T-helper 17 cell (primary cell): ENCODE data around the gene TRO. TPM values are rescaled to one million over a fixed set of nuclear protein-coding genes. Genes with fewer than 3 reads are reported as not detected.
A peak's percentile ranks its signal among the peaks of the same experiment; 100 is the strongest.

Experiments
- ATAC-seq: fragments of 150-1000 bp; cut with Tn5 transposase; 2 replicates; pipeline ENCODE4 v1.10.0; 2021; ENCODE audit warnings: mild to moderate bottlenecking, moderate library complexity
- DNase-seq, 3 donors: peaks; one replicate each; pipeline versions ENCODE4 v3.0.0 to v3.0.0-alpha.2; 2020 to 2021
- H3K9me3 ChIP-seq: one replicate; pipeline ENCODE4 v1.7.0; 2013; ENCODE audit warnings: low read length, mild to moderate bottlenecking; ENCODE audit not compliant: control insufficient read depth, poor library complexity, severe bottlenecking
- H3K27ac Mint-ChIP-seq: one replicate; pipeline ENCODE4 v1.8.0; 2022; ENCODE audit warnings: mild to moderate bottlenecking, moderate library complexity, mixed read lengths
- H3K27me3 Mint-ChIP-seq: one replicate; pipeline ENCODE4 v1.8.0; 2022; ENCODE audit warnings: mixed read lengths
- H3K36me3 Mint-ChIP-seq: one replicate; pipeline ENCODE4 v1.8.0; 2022; ENCODE audit warnings: low read depth, mixed read lengths
- H3K4me1 Mint-ChIP-seq: one replicate; pipeline ENCODE4 v1.8.0; 2022; ENCODE audit warnings: mild to moderate bottlenecking, mixed read lengths
- H3K4me3 Mint-ChIP-seq: one replicate; pipeline ENCODE4 v1.8.0; 2022; ENCODE audit warnings: mild to moderate bottlenecking, moderate library complexity, mixed read lengths
- total RNA-seq, 4 donors: library from RNA in 2 of 4; stranded (reverse) in 2 of 4; gene quantifications; one replicate each; pipeline ENCODE4 v1.2.3 and lab custom pipeline; 2022 to 2026

Gene TRO
- total RNA-seq, 2 donors from 2014 or later, result 0.39 to 1.4 TPM

DNA sequence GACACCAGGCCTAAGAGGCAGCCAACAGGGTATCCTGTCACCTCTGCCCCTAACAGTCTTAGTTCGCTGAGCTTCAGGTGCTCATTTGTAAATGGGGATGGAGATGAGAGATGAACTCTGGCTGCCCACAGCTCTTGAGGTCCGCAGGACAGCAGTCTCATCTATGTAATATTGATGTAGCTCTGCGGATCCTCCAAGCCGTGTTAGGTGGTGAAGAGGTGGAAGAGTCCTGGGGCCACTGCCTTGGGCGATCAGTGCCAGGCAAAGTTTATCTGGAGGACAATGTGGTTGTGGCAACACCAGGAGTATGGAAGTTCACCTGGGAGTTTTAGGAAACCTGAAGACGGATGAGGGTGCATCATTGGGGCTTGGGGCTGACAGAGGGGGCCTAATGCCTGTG, 13.4 kb downstream of the TRO start:
- no peak overlapping the region for H3K4me3 Mint-ChIP-seq
- no peaks in the 10 kb centered on the region for H3K27me3 Mint-ChIP-seq
- H3K36me3 Mint-ChIP-seq, result peaks cover under 1% of the 10 kb centered on the region
- no peaks in the 10 kb centered on the region for H3K4me1 Mint-ChIP-seq
- DNase-seq (no peak), ATAC-seq (no peak)
- no peak overlapping the region for H3K27ac Mint-ChIP-seq
- no peaks in the 10 kb centered on the region for H3K9me3 ChIP-seq

DNA sequence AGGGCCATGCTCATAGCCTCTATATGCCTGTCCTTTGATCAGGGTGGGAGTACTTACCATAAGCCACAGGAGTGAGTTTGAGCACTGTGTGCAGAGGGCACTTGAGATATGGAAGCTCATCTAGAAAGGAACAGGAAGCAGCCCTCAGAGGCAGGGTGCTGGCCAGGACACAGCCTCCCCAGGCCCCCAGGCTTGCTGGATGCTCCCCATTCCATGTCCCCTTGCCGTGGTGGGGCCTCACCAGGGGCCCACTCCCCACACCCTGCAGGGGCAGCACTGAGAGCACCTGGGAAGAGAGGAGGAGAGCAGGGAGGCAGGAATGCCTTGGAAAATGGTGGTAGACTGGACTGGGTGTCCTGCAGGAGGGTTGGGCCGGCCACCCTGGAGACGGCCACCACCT, 14.3 kb downstream of the TRO start:
- no peaks in the 10 kb centered on the region for H3K9me3 ChIP-seq
- ATAC-seq (no peak), DNase-seq (no peak)
- H3K4me1 Mint-ChIP-seq, result no peaks in the 10 kb centered on the region
- H3K36me3 Mint-ChIP-seq, result peaks cover 2% of the 10 kb centered on the region
- H3K27ac Mint-ChIP-seq, result no peak overlapping the region
- H3K4me3 Mint-ChIP-seq, result no peak overlapping the region
- no peaks in the 10 kb centered on the region for H3K27me3 Mint-ChIP-seq

DNA sequence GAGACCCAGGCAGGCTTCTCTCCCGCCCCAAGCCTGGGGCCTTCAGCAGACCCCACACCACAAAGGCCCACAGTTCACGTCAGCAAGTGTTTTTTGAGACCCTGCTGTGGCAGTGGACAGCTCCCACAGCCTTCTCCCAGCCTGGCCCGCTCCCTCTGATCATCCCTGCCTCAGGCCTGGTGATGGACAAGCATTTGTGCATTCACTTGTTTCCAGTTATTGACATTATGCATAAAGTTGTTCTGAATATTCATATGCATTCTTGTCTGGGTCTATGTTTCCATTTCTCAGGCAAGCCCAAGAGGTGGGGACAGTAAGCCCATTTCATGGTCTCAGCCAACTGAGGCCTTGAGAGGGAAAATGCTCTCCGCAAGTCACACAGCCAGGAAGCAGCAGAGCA, 14.7 kb downstream of the TRO start:
- no peaks in the 10 kb centered on the region for H3K9me3 ChIP-seq
- H3K4me1 Mint-ChIP-seq, result no peaks in the 10 kb centered on the region
- no peak overlapping the region for H3K4me3 Mint-ChIP-seq
- DNase-seq (no peak), ATAC-seq (no peak)
- H3K27me3 Mint-ChIP-seq, result no peaks in the 10 kb centered on the region
- H3K27ac Mint-ChIP-seq, result no peak overlapping the region
- peaks cover 2% of the 10 kb centered on the region for H3K36me3 Mint-ChIP-seq

DNA sequence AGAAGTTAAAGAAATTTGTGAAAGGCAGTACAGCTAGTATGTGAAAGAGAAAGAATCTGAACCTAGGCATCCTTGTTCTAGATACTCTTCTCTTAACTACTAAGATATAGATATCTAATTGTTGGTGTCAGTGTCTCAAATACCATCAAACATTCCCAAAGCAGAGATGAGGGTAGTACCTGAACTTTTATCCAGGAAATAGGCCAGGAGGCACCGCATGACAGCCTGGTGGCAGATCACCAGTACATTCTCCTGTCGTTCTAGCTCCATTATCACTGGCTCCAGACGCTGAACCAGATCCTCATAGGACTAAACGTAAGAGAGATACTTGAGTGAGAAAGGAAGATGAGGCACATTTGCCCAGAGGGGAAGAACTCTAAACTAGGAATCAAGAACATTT, 16.8 kb downstream of the TRO start:
- DNase-seq (no peak), ATAC-seq (no peak)
- Mint-ChIP-seq H3K27me3 (no peaks in the 10 kb centered on the region), H3K4me1 (no peaks in the 10 kb centered on the region), H3K36me3 (peaks cover 2% of the 10 kb centered on the region), H3K4me3 (no peak overlapping the region), H3K27ac (no peak overlapping the region)
- H3K9me3 ChIP-seq, result no peaks in the 10 kb centered on the region

DNA sequence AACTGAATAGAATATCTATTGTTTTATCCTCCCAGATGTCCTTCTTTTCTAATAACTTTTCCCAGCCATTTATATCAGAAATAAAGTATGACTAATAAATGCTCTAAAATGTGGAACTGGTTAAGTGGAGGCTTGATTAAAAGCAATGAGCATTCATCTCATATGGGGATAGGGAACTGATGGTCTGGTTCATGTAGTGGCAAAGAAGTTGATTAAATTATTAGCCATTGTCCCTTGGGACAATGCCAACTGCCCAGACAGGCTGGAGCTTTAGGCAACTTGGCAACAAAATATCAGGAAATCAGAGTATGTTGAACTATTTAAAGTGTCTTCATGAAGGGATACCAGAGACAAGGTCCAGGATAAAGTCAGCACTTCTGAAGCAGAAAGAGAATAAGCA, 24.2 kb downstream of the TRO start:
- no peak for DNase-seq
- Mint-ChIP-seq H3K36me3 (no peaks in the 10 kb centered on the region), H3K27ac (no peak overlapping the region), H3K4me3 (no peak overlapping the region), H3K4me1 (no peaks in the 10 kb centered on the region), H3K27me3 (no peaks in the 10 kb centered on the region)
- no peak for ATAC-seq
- no peaks in the 10 kb centered on the region for H3K9me3 ChIP-seq

DNA sequence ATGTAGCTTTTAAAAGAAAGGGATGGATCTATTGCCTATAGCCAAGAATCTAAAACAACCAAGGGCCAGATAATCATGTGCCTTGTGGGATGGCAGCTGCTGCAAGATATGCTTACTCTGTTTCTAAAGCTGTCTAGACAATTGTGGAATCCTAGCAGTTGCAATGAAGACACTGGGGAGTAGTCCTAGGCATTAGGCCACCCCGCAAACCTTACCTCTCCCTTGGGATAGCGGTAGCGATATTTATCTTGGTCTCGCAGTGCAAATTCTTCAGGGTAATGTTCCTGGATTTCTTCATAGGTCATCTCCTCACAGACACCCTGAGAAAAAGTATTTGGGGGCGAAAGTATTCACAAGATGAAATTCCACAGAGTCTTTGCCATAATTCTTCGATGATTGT, 24.6 kb downstream of the TRO start:
- Mint-ChIP-seq H3K4me3 (no peak overlapping the region), H3K4me1 (no peaks in the 10 kb centered on the region), H3K36me3 (no peaks in the 10 kb centered on the region), H3K27me3 (no peaks in the 10 kb centered on the region), H3K27ac (no peak overlapping the region)
- ATAC-seq (no peak), DNase-seq (no peak)
- no peaks in the 10 kb centered on the region for H3K9me3 ChIP-seq

DNA sequence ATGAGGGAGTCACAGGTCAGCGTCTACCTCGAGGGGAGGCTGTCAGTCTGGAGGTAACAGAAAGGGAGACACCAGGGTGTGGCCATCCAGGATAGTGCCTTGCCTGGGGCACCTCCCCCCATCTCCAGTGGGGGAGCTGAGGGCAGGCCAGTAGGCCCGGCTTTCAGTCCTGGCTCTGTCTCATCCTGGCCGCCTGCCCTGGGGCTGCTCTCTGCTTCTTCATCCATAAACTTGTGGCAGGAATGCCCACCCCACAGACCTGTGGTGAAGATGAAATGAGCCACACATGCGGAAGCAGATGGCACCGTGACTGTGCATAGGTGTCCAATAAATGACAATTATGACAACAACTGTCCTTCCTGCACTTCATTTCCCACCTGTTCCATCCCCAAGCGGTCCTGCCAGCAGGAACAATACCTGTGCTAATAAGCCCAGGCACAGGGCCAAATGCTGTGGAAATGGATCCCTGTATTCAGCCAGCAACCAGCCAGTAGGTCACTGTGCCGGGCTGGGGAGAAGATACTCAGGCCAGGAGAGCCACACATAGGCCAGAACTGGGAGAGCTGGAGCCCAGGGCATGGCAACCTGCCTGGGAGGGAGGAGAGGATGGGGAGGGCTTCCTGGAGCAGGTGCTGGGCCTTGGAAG, 30.2 kb downstream of the TRO start:
- DNase-seq (no peak), ATAC-seq (no peak)

DNA sequence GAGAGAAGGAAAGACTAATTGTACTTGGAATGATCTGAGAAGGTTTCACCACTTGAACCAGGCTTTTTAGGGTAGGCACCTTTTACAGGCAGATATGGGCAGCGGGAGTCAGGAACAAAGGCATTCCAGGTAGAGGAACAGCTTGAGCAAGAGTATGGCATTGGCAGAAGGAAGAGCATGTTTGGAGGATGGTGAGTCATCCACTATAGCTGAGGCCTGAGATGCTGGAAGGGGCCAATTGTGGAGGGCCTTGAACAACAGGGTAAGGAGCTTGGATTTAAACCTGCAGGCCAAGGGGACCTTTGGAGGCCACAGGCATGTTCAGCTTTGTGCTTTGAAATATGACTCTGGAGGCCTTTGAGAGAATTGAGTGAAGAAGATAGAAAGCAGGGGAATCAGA, 41.1 kb downstream of the TRO start:
- ATAC-seq (no peak), DNase-seq (no peak)
- H3K9me3 ChIP-seq, result no peaks in the 10 kb centered on the region
- H3K4me3 Mint-ChIP-seq, result no peak overlapping the region
- H3K27ac Mint-ChIP-seq, result no peak overlapping the region
- H3K27me3 Mint-ChIP-seq, result no peaks in the 10 kb centered on the region
- H3K4me1 Mint-ChIP-seq, result peaks cover 8% of the 10 kb centered on the region
- no peaks in the 10 kb centered on the region for H3K36me3 Mint-ChIP-seq

More for the DNA sequence above, 30.2 kb downstream of the TRO start:
- Mint-ChIP-seq H3K36me3 (no peaks in the 10 kb centered on the region), H3K27ac (no peak overlapping the region), H3K4me3 (no peak overlapping the region), H3K27me3 (no peaks in the 10 kb centered on the region), H3K4me1 (no peaks in the 10 kb centered on the region)
- H3K9me3 ChIP-seq, result no peaks in the 10 kb centered on the region

DNA sequence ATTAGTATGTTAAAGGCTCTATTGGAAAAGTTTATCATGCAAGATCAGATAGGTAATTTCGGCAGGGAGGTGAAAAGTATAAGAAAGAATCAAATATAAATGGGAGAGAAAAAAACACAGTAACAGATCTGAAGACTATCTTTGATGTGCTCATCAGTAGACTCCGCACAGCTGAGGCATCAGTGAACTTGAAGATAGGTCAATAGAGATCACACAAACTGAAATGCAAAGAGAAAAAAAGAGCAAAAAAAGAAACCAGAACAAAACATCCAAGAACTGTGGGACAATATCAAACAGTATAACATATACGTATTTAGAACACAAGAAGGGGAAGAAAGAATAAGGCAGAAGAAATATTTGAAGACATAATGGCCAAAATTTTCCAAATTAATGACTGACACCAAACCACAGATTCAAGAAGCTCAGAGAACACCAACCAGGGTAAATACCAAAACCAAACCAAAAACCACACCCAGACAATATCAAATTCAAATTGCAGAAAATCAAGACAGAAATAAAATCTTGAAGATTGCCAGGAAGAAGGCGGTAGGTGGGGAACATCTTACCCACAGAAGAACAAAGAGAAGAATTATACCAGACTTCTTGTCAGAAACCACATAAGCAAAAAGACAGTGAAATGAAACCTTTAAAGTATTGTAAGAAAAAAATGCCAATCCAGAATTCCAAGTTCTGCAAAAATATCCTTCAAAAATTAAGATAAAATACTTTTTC, 44.3 kb downstream of the TRO start:
- Mint-ChIP-seq H3K27me3 (no peaks in the 10 kb centered on the region), H3K4me1 (peaks cover 10% of the 10 kb centered on the region), H3K36me3 (no peaks in the 10 kb centered on the region), H3K27ac (no peak overlapping the region), H3K4me3 (peak overlapping the region; percentile 68)
- H3K9me3 ChIP-seq, result no peaks in the 10 kb centered on the region
- peak; percentile 40 for ATAC-seq
- DNase-seq, result no peak

DNA sequence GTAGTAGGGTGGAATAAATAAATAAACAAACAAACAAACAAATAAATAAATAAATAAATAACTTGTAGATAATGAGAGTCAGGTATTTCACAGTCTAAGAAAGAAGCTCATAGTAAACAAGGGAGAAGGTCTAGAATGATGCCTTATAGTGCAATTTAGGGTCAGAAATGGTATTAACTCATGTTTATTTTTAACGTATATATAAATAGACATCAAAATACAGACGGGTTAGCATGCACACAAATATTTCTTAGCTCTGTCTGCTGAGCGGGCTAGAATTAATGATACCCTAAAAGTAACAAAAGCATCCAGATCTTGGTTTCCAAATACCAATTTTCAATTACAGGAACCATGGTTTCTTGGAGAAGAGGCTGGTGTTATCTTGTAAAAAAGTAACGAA, 56.8 kb downstream of the TRO start:
- H3K27me3 Mint-ChIP-seq, result no peaks in the 10 kb centered on the region
- peaks cover 2% of the 10 kb centered on the region for H3K36me3 Mint-ChIP-seq
- H3K9me3 ChIP-seq, result no peaks in the 10 kb centered on the region
- DNase-seq (no peak), ATAC-seq (no peak)
- no peak overlapping the region for H3K27ac Mint-ChIP-seq
- H3K4me1 Mint-ChIP-seq, result no peaks in the 10 kb centered on the region
- no peak overlapping the region for H3K4me3 Mint-ChIP-seq

DNA sequence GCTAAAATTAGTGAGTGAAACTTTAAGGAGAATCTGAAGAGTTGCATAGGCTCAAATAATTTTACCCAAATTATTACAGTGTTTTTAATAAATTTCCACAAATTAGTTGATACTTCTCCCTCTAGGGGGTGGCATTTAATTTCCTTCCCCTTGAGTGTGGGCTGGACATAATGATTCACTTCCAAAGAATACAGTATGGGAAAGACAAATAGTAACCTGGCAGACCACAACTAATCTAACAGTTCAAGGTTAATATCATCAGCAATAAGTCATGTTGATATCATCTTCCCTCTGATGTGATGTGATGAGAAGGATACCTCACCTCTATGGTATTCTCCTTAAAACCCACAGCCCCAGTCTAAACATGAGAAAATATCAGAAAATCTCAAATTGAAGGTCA, 57.8 kb downstream of the TRO start:
- no peaks in the 10 kb centered on the region for H3K9me3 ChIP-seq
- H3K27me3 Mint-ChIP-seq, result no peaks in the 10 kb centered on the region
- DNase-seq (no peak), ATAC-seq (no peak)
- H3K27ac Mint-ChIP-seq, result no peak overlapping the region
- no peak overlapping the region for H3K4me3 Mint-ChIP-seq
- no peaks in the 10 kb centered on the region for H3K4me1 Mint-ChIP-seq
- H3K36me3 Mint-ChIP-seq, result no peaks in the 10 kb centered on the region

DNA sequence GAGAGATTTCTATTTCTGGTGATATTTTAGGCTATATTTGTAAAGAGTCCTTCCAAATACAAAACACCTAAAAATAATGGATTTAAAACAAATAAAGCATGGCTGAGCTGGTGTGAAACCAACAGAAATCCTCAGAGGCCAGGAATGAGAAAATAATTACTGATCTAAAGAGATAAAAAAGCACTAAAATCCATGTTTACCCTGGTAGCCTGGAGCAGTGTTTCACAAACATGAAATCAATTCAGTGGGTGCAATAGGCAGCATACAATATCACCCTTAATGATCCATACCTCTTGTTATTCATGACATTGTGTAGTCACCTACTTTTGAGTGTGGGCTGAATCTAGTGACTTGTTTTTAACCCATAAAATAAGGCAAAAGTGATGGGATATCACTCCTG, 58.8 kb downstream of the TRO start:
- Mint-ChIP-seq H3K27me3 (no peaks in the 10 kb centered on the region), H3K4me3 (no peak overlapping the region), H3K36me3 (no peaks in the 10 kb centered on the region), H3K4me1 (no peaks in the 10 kb centered on the region), H3K27ac (no peak overlapping the region)
- ATAC-seq (no peak), DNase-seq (no peak)
- no peaks in the 10 kb centered on the region for H3K9me3 ChIP-seq

DNA sequence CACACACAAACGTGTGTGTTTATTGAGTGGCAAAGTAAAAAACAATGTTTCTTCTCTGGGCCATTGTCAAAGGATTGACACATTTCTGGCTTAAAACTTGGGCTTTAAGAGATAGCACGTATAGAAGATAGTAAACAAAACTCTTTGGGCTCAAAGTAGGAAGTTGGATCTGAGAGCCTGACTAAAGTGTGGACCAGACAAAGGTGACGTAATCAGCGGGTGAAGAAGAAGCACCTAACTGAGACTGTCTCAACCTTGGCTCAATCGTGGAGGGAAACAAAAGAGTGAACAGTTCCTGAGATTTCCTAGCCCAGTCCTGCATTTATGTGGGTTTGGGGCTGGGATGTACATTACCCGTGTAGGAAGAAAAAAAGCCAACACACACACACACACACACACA, 59.7 kb downstream of the TRO start:
- no peaks in the 10 kb centered on the region for H3K9me3 ChIP-seq
- Mint-ChIP-seq H3K4me3 (no peak overlapping the region), H3K4me1 (no peaks in the 10 kb centered on the region), H3K27ac (no peak overlapping the region), H3K36me3 (no peaks in the 10 kb centered on the region), H3K27me3 (no peaks in the 10 kb centered on the region)
- ATAC-seq (no peak), DNase-seq (no peak)
